GM20000 (cell line): ENCODE data around the gene ERBIN.

Source experiments
- DNase-seq: peaks from one replicate; pipeline ENCODE4 v3.0.0; 2012; ENCODE audit warnings: low spot score
- CTCF ChIP-seq: IDR thresholded peaks from 2 replicates; pipeline ENCODE4 v1.5.1; 2012; ENCODE audit warnings: mild to moderate bottlenecking, control low read depth; ENCODE audit errors: extremely low read depth, missing control alignments

The ERBIN gene

GRCh38 chr5:65919773-65920172 lies 6.6 kb upstream of the ERBIN start:
- no peak for DNase-seq
- no peak for TF ChIP-seq CTCF

- TF ChIP-seq CTCF = no peak
- no peak for DNase-seq
Measured at GRCh38 chr5:65923339-65923738, 3.0 kb upstream of the ERBIN start.

- no peak for TF ChIP-seq CTCF
- DNase-seq = peak; percentile 45
Measured at GRCh38 chr5:65924366-65925043, 1.9 kb upstream of the ERBIN start.

GRCh38 chr5:65925044-65925600 lies 1.3 kb upstream of the ERBIN start:
- peak; percentile 83 for DNase-seq
- TF ChIP-seq CTCF = no peak

GRCh38 chr5:65925601-65926275 lies 637 bp upstream of the ERBIN start:
- peak; percentile 52 for TF ChIP-seq CTCF
- DNase-seq = peak; percentile 95

GRCh38 chr5:65926893-65927292 lies 518 bp downstream of the ERBIN start:
- DNase-seq = no peak
- no peak for TF ChIP-seq CTCF
